Stimulated activated CD4-positive, alpha-beta T cell treated with anti-CD3 and anti-CD28 coated beads, Interleukin-2, amount 100 ng/mL, for 24 hours (primary cell): ENCODE measurements around the gene HNRNPH3.
"Not testable (repeated sequence)": the region's sequence is repeated elsewhere in the genome, so short reads cannot be mapped to it uniquely, and the experiment has no call there.

Experiments
- DNase-seq, 2 donors: peaks; one replicate each; pipeline ENCODE4 v3.0.0-alpha.2; 2020

HNRNPH3 gene, protein sequence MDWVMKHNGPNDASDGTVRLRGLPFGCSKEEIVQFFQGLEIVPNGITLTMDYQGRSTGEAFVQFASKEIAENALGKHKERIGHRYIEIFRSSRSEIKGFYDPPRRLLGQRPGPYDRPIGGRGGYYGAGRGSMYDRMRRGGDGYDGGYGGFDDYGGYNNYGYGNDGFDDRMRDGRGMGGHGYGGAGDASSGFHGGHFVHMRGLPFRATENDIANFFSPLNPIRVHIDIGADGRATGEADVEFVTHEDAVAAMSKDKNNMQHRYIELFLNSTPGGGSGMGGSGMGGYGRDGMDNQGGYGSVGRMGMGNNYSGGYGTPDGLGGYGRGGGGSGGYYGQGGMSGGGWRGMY

DNA sequence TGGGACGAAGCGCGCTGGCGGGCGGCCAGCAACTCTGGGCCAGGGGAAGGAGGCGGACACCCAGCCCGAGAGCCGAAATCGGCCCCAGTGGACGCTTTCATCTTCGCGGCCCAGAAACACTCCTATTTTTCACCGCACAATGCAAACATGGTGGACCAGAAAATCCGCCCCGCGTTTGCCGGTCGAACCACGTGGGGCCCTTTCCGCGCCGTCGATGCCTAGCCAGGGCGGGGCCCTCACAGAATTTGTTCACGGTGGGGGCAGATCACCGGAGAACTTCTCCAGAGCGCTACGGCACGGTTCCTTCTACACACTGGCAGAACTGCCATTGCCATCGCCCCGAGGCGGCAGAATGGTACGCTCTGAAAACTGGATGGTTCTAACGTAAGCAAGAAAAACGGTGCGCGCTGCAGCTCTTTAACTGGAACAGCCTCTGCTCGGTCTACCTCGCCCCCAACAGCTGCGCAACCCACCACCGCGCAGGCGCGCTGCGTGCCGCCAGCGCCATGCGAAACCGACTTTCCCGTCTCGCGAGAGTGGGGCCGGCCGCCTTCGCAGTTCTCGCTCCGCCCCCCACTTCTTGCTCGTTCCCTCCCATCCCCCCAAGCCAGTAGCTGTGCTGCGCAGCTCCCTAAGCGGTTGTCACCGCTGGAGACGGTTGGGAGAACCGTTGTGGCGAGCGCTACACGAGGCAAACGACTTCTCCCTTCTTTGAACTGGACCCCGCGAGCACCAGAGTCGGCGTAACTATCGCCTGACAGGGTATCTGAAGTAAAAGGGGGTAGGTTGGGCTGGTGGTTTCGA is at the start of gene HNRNPH3:
Gene HNRNPH3, plus strand, starts transcription at position 610 of the 804 bp plus-strand sequence. CDS start 5,158 bp downstream, outside the sequence.
- DNase-seq = peak; percentile 98 to 99

DNA sequence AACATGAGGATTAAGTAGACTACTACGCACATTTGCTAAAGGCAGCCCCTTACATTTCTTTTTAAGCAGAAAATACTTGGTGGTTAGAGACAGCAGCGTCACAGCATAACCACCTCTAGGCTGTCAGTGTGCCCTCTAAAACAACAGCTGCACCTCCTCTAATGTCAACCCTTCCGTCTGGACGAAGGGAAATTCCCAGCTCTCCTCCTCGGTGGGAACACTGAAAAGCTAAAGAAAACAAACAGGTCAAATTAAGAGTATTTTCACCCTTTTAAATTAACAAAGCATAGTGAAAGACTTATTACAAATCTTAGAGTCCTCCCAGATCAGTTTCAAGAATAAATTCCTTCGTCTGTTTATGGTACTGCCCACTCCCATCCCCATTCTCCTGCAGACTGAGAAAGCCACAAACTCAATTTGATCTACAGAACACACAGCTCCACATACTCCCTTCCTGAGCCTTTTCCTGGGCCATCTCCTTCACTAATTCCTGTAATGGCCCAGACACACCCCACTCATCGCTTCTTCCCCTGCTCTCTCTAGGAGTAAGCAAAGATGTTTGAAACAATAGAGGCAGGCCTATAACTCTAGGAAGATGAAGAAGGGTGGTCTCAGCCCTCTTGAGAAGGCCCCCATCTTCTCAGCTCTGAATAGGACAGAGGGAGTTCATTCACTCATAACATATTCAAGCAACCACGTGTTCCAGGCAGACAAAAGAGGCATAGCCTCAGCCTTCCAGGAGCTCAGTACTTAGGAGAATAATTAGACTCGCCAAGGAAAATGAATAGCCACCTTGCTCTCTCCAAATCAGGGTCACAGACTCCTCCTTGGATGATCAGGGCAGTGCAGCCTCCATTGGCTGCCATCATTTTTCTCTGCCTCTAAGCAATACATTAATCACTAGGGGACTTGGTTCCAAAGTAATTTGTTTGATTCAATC is 47.5 kb upstream of the HNRNPH3 start:
- DNase-seq = no peak

DNA sequence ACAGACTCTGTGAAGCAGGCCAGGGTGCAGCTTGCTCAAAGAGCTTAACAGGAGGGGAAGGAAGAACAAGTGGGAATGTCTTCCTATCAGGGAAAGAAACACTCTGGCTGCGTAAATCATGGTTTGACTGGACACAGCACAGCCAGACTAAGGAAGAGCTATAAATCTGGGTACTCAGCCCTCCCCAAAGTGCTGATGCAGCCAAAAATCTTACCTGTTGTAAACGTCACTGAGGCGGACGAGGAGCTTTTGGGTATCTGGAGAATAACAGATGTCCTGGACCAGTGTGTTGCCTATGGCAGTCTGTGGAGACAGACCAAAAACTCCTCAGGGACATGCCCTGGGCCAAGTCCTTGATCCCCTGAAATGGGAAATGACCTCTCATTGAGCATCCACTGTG is 43.1 kb upstream of the HNRNPH3 start:
- DNase-seq = no peak

DNA sequence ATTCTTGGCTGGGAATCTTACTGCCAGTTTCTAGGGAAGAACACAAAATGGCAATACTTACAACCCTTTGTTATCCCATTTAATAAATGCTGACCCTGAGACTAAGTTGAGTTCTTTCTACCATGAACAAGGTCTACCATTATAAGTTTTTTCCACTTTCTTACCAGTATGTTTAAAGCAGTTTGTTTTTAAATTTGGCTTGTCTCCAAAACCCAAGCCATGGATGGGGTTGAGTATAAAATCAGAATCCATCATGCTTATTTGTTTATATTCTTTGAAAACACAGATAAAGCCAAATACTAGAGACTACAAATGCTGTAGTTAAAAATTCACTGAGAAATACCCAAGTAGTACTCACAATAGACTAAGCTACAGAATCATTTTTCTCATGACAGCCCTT is 41.1 kb upstream of the HNRNPH3 start:
- no peak for DNase-seq

DNA sequence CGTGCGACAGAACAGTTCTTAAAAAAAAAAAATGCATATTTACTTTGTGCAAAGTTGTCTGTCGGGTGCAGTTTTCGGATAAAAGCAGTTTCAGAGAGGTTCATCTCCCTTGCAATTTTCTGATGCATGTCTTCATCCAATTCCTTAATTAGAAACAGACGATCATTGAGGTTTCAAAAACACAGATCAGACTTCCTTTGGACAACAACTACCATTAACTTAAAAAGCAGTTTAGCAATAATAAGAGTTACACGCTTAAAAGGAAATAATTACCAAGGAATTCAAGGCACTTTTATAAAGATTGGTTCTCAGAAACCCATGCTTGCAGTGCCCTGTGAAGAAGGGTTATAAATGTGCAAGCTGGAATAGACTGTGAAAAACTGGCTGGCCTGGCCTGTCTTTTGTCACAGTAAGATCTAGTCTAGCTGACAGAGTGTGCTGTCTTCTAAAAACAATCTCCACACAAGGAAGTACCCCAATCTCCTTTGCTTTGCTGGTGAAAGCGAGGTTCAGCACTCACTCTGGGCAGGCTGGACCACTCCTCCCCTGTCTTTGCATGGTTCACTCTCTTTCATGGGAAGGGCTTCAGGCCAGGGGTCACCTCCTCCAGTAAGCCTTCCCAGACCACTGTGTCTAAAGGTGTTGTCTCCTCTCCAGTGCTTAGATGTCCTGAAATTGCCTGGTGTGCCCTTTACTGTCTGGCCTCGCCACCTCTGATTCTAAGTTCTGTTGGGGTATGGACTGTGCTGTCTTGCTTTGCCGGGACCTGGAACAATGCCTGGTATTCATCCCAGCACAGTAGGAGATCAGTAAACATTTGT is 34.8 kb upstream of the HNRNPH3 start:
- DNase-seq = no peak

DNA sequence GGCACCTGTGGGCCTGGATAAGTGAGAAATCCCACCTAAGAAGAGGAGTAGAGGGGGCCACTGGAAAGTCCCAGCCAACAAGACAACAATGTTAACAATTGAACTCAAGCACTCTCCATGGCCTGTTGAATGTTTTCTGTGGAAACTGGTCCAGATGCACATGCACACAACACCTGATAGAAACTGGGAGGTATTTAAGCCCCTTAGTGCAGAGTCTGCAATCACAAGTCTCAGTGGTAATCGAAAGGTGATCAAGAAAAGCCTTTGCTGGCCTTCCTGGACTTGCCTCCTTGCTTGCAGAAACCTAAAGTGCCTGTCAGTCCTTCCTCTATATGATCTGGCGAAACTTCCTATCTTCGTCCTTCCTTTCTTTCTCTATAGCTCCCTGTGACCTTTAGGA is 30.6 kb upstream of the HNRNPH3 start:
- DNase-seq = no peak

DNA sequence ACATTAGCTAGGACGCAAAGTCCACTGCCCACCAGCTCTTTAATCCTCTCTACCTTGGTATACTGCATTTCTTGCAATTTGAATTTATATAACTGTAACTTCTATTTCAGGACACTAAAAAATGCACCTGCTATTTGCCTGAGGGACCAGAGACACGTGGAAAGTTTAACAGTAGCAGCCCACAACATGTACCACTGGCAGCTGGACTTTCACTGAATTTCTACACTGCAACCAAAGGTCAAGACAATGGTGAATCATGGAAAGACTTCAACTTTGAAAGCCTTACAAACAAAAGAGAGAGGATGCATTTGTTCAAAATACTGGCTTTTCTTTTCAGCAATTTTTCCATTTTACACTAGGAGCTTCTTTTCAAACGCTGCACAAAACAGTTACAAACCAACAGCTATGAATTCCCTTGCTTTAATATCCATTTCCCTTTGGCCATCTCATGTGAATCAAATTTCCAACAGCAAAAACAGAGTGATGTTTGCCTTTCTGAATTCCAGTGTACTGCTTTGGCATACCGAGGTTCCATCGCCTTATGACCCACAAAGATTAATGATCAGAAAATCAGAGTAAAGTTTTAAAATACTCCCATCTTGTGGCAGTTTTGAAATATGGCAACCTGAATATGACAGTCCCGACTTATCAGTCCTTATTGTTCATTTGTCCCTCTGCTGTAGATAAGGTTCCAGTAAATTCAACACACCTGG is 29.9 kb upstream of the HNRNPH3 start:
- no peak for DNase-seq

DNA sequence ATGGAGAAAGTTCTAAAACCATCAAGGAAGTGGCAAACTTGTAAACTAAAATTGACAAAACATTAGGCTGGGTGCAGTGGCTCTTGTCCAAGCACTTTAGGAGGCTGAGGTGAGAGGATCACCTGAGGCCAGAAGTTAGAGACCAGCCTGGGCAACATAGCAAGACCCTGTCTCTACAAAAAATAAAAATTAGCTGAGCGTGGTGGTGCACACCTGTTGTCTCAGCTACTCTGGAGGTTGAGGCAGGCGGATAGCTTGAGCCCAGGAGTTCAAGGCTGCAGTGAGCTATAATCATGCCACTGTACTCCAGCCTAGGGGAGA is 29.4 kb upstream of the HNRNPH3 start:
- DNase-seq = no peak

DNA sequence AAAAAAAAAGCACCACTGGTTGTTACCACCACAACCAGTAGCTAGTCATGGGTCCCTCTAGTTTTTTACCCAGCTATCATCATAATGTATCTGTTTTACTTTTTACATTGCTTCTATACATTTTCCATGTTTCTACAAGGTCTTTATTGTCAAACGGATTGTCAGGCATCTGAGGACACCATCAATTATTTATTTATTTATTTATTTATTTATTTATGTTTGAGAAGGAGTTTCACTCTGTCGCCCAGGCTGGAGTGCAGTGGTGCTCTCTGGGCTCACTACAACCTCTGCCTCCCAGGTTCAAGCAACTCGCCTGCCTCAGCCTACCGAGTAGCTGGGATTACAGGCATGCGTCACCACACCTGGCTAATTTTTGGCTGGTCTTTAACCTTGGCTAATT is 29.0 kb upstream of the HNRNPH3 start:
- DNase-seq = no peak

DNA sequence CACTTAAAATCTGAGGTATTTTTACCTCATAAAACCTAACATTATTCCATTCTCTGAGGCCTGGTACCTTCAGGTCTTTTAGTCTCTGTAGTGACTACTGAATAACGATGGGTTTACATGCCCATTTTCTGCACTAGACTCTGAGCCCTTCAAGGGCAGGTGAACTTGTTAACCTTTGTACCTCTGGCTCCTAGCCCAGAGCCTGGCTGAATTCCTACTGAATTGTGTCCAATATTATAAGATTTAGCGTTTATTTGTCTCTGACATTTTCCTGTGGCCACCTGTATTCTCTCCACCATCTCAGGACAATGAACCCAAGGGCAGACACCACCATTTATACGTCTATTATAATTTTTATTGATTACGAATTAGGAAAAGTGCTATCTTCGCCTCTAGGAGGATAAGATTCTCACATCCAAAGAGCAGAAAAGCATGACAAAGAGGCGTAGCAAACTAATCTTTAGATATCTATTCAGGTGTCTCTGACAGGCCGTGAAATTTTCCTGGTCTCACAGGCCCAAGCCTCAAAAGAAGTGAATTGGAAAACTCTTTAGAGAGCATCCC is 27.9 kb upstream of the HNRNPH3 start:
- no peak for DNase-seq

DNA sequence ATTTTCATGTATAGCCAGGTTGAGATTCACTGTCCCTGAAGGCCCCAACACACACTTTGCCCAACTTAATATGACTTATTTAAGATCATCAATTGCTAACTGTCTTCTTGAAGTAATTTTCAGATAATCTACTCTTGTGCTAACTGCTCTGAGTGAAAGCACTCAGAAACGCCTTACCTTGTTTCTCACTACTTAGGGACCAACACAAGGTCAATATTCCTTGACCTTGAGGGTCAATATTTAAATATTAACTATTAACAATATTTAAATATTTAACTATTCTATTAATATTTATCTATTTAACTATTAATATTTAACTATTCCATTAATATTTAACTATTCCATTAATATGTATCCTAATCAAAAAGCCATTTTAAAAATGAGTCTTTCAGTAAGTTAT is 26.0 kb upstream of the HNRNPH3 start:
- DNase-seq = no peak

DNA sequence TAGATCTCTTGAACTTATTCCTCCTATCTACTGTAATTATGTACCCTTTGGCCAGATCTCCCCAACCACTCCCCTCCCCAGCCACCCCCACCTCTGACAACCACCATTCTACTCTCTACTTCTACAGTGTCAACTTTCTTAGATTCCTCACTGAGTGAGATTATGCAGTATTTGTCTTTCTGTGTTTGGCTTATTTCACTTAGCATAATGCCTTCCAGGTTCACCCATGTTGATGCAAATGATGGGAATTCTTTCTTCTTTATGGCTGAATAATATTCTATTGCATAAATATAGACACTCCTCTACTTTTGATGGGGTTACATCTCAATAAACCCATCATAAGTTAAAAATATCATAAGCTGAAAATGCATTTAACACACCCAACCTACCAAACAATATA is 21.3 kb upstream of the HNRNPH3 start:
- DNase-seq = no peak

DNA sequence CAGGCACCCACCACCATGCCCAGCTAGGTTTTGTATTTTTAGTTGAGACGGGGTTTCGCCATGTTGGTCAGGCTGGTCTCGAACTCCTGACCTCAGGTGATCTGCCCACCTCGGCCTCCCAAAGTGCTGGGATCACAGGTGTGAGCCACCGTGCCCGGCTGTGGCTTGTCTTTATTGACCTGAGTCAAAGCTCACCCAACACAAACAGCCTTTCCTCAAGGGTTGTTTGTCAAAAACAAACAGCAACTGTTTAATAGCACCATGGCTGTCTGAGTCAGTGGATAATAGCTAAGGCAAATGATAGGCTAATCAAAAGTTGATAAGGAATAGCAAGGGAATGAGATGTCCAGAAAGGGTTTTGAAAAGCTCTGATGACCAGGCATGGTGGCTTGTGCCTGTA is 16.9 kb upstream of the HNRNPH3 start:
- not testable (repeated sequence) for DNase-seq

DNA sequence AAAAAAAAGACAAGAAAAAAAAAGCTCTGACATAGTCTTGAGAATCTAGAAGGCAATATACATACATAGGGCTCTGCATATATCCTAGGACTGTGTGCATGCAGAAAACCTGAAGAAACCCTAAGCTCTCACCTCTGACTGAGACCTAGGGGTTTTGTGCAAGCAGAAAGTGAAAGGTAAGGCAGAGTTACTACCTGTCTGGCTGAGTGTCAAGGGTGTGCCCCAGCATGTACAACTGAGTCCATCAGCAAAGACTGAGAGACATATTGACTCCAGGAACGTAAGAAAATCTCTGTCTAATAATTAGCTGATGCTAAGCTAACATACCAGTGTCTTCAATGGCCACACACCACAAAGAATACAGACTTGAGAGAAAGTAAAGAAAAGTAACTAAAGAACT is 16.3 kb upstream of the HNRNPH3 start:
- DNase-seq = no peak

DNA sequence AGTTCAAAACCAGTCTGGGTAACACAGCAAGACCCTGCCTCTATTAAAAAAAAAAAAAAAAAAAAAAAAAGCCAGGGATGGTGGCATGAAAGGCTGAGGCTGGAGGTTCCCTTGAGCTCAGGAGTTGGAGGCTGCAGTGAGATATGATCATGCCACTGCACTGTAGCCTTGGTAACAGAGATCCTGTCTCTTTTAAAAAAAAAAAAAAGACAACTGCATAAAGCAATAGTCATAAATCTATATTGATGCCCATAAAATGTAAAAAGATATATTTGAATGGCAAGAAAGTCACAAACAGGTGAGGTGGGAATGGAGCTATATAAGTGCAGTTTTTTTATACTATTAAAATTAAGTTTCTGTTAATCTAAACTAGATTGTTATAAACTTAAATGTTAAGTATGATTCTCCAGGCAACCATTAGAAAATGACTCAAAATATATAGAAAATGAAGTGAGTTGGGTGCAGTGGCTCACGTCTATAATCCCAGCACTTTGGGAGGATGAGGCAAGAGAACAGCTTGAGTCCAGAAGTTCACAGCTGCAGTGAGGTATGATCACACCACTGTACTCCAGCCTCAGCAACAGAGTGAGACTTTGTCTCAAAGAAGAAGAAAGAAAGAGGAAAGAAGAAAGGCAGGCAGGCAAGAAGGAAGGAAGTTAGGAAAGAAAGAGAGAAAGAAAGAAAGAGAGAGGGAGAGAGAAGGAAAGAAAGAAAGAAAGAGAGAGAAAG is 13.4 kb upstream of the HNRNPH3 start:
- DNase-seq = no peak

DNA sequence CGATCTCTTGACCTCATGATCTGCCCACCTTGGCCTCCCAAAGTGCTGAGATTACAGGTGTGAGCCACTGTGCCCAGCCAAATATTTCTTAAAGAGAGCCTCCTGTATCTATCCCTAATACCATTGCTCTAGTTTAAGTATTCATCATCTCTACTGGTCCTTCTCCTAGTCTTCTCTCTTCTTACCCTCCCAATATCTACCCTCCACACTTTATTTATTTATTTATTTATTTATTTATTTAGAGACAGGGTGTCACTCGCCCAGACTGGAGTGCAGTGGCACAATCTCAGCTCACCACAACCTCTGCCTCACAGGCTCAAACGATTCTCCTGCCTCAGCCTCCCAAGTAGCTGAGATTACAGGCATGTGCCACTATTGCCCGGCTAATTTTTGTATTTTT is 7.5 kb upstream of the HNRNPH3 start:
- not testable (repeated sequence) for DNase-seq

DNA sequence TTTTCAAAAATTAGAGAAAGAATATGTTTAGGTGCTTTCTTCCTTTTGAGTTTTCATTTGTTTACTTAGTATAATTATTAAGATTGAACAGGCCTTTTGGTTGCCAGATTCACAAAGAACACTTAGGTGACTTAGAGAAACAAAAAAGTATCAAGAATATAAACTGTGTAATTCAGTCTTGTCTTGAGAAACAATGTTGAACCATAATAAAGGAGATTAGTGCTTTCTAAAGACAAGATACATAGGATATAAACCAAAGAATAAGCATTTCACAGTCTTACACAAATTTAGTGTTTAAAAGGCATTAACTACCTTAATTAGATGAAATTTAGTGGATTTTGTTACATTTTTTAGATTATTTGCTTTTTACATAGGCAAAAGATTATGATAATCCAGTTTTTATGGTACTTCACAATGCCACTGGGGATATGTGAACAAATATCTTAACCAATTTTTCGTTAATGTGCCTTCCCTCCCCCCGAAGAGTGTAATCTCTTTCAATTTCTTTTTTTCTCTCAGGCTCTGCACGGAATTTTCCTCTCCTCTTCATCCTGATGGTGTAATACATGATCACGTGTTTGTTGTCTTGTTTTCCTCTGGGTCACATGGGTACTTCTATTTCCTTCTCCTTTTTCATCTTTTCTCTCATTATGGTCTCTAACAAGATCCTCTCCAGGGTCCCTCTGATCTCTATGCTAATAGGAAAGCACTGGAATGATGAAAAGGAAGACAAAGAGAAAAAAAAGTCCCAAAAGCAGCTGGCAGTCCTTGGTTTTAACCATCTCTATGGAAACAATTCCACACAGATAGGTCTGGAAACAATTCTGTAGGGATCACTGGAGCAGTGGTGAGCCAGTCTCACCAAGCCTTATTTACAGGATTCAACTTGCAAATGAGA is 3.7 kb upstream of the HNRNPH3 start:
- DNase-seq = no peak

DNA sequence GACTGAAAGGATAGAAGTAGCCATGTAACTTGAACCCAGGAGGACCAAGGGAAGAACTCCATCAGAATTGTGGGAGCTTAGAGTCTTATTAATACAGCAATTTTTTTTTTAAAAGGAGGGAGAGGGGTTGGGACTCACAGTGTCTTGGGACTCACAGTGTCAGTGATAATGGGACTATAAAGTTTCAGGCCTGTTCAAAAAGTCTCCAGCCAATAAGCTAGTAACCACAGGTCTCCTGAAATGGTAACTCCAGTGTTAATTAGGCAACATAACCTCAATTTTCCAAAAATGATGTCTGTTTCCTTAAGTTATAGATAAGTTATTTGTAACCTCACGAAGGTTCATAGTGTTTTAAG is 2.4 kb upstream of the HNRNPH3 start:
- no peak for DNase-seq

DNA sequence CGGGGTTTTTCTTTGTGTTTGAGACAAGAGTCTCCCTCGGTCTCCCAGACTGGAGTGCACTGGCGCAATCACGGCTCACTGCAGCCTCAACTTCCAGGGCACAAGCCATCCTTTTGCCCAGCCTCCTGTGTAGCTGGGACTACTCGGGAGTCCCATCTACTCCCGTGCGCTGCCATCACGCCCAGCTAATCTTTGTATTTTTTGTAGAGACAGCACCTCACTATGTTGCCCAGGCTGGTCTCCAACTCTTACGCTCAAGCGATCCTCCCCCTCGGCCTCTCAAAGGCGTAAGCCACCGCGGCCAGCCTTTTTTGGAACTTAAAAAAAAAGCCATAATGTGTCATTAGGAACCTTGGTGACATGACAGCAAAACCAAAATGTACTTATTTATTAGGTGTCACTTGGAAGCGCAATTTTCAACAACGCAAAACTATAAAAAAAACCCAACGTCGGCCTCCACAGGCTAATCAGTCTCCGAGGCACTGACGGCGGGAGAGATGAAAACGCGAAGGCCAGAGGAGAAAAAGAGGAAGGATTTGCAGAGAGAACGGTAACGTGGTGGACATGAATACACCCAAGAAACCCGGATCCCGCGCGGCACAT is 911 bp upstream of the HNRNPH3 start:
- DNase-seq = peak; percentile 25
